ENCODE measurements around the gene TTLL4.

The TTLL4 gene

GRCh38 chr2:218710687-218711549 is at the start of gene TTLL4:
Gene TTLL4, plus strand, starts transcription at chr2:218710835. Its CDS starts 26,842 bp downstream, at chr2:218737677.
- DNase-seq (ENCODE audit: low read depth, low spot score), result peak; percentile 86

GRCh38 chr2:218662377-218662776 is 48.3 kb upstream of the TTLL4 start:
- DNase-seq (ENCODE audit: low read depth, low spot score), result no peak

GRCh38 chr2:218662827-218663226 is 47.8 kb upstream of the TTLL4 start:
- DNase-seq (ENCODE audit: low read depth, low spot score), result no peak

GRCh38 chr2:218663901-218664300 is 46.7 kb upstream of the TTLL4 start:
- DNase-seq (ENCODE audit: low read depth, low spot score), result no peak

GRCh38 chr2:218664653-218665052 is 46.0 kb upstream of the TTLL4 start:
- DNase-seq (ENCODE audit: low read depth, low spot score), result no peak

- DNase-seq (ENCODE audit: low read depth, low spot score), result no peak
Measured at GRCh38 chr2:218671097-218671653, 39.5 kb upstream of the TTLL4 start.

GRCh38 chr2:218671654-218672566 is 38.7 kb upstream of the TTLL4 start, which contains the start of the genes RNF25 and STK36:
Gene RNF25, minus strand, starts transcription at chr2:218672002. Its CDS starts 32 bp downstream, at chr2:218671970.
Gene STK36, plus strand, starts transcription at chr2:218672086. Its CDS starts 744 bp downstream, at chr2:218672830.
- peak; percentile 71 for DNase-seq (ENCODE audit: low read depth, low spot score)

- no peak for DNase-seq (ENCODE audit: low read depth, low spot score)
Measured at GRCh38 chr2:218679119-218679518, 31.5 kb upstream of the TTLL4 start.

GRCh38 chr2:218680061-218680460 is 30.6 kb upstream of the TTLL4 start:
- DNase-seq (ENCODE audit: low read depth, low spot score), result no peak

- peak; percentile 32 for DNase-seq (ENCODE audit: low read depth, low spot score)
Measured at GRCh38 chr2:218687400-218688060, 23.1 kb upstream of the TTLL4 start.

- DNase-seq (ENCODE audit: low read depth, low spot score), result no peak
Measured at GRCh38 chr2:218691234-218691633, 19.4 kb upstream of the TTLL4 start.

- DNase-seq (ENCODE audit: low read depth, low spot score), result no peak
Measured at GRCh38 chr2:218694405-218695145, 16.1 kb upstream of the TTLL4 start.

GRCh38 chr2:218698885-218699284 is 11.8 kb upstream of the TTLL4 start:
- DNase-seq (ENCODE audit: low read depth, low spot score), result no peak

- DNase-seq (ENCODE audit: low read depth, low spot score), result no peak
Measured at GRCh38 chr2:218701806-218702205, 8.8 kb upstream of the TTLL4 start.

GRCh38 chr2:218703341-218703740 is 7.3 kb upstream of the TTLL4 start:
- DNase-seq (ENCODE audit: low read depth, low spot score), result no peak

- no peak for DNase-seq (ENCODE audit: low read depth, low spot score)
Measured at GRCh38 chr2:218708086-218708485, 2.5 kb upstream of the TTLL4 start.

GRCh38 chr2:218709908-218710307 is 727 bp upstream of the TTLL4 start:
- DNase-seq (ENCODE audit: low read depth, low spot score), result no peak

GRCh38 chr2:218710334-218710686 is 325 bp upstream of the TTLL4 start:
- DNase-seq (ENCODE audit: low read depth, low spot score), result no peak

- DNase-seq (ENCODE audit: low read depth, low spot score), result no peak
Measured at GRCh38 chr2:218711550-218711929, 905 bp downstream of the TTLL4 start.

- DNase-seq (ENCODE audit: low read depth, low spot score), result no peak
Measured at GRCh38 chr2:218713922-218714321, 3.3 kb downstream of the TTLL4 start.

GRCh38 chr2:218716070-218716469 is 5.4 kb downstream of the TTLL4 start:
- no peak for DNase-seq (ENCODE audit: low read depth, low spot score)
